ENCODE data around the gene NUDT6.

Gene NUDT6

DNA sequence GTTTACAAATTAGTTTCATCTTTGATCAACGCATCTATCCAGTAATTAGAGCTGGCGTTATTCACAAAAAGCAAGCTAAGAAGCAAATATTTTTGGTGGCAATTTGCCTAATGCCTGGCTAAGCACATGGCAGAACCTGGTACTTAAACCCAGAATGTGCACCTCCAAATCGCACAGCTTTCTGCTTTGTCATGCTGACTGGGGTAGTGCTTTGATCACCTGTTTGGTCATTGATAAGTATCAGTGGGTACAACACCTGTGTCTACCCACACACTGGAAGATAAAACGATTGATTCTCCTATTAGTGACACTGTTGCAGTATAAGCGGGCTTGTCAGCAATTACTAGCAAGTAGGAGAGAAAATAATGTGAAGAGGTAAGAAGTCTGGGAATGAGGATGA lies 1.9 kb downstream of the NUDT6 start:
- in situ Hi-C loops (cut with HindIII; ENCODE audit: low sequenced_read_pairs), result no loop called here
- no peak for DNase-seq (ENCODE audit: low read depth)
- no peak overlapping the region for H3K4me3 ChIP-seq (ENCODE audit: low read depth, low read length)
- TF ChIP-seq, protein P1, sequence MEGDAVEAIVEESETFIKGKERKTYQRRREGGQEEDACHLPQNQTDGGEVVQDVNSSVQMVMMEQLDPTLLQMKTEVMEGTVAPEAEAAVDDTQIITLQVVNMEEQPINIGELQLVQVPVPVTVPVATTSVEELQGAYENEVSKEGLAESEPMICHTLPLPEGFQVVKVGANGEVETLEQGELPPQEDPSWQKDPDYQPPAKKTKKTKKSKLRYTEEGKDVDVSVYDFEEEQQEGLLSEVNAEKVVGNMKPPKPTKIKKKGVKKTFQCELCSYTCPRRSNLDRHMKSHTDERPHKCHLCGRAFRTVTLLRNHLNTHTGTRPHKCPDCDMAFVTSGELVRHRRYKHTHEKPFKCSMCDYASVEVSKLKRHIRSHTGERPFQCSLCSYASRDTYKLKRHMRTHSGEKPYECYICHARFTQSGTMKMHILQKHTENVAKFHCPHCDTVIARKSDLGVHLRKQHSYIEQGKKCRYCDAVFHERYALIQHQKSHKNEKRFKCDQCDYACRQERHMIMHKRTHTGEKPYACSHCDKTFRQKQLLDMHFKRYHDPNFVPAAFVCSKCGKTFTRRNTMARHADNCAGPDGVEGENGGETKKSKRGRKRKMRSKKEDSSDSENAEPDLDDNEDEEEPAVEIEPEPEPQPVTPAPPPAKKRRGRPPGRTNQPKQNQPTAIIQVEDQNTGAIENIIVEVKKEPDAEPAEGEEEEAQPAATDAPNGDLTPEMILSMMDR (IDR thresholded peaks at IDR 0.05; ENCODE audit: low read depth, low read length, missing control alignments), result no peak

DNA sequence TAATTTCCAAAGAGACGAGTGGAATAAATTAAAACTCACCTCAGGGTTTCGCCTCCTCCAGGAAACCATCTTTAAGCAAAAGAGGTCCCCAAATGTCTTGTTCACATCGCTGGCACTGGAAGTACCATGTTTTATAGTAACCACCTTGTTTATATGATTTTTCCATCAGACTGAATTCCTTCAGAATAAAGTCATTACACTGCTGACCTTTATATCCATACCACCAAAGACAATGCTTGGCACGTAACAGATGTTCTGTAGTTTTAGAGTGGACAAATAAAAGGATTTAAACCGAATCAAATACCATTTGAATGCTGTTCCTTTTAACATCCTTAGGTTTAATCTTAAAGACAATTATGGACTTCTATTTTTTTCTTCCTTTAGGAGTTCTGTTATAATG lies 4.7 kb downstream of the NUDT6 start:
- DNase-seq (ENCODE audit: low read depth), result no peak
- H3K4me3 ChIP-seq (ENCODE audit: low read depth, low read length), result no peak overlapping the region
- in situ Hi-C loops (cut with HindIII; ENCODE audit: low sequenced_read_pairs), result no loop called here
- TF ChIP-seq, protein P1 (IDR thresholded peaks at IDR 0.05; ENCODE audit: low read depth, low read length, missing control alignments), result no peak

DNA sequence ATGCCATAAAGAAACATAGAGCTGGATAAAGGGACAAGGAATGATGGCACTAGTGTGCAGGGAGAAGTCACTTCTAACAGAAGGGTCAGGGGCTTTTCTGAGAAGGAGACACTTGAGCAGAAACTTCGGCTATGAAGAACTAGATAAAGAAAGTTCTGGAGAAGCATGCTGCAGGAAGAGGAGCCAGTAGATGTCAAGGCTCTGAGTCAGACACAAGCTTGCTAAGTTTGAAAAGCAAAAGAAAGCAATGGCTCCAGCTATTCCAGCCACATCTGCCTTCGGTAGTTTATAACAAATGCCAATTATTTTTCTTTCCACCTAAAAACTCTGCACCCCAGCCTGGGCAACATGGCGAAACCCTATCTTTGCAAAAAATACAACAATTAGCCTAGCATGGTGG lies 7.5 kb downstream of the NUDT6 start:
- in situ Hi-C loops (cut with HindIII; ENCODE audit: low sequenced_read_pairs), result no loop called here
- H3K4me3 ChIP-seq (ENCODE audit: low read depth, low read length), result no peak overlapping the region
- TF ChIP-seq, protein P1 (IDR thresholded peaks at IDR 0.05; ENCODE audit: low read depth, low read length, missing control alignments), result no peak
- no peak for DNase-seq (ENCODE audit: low read depth)

DNA sequence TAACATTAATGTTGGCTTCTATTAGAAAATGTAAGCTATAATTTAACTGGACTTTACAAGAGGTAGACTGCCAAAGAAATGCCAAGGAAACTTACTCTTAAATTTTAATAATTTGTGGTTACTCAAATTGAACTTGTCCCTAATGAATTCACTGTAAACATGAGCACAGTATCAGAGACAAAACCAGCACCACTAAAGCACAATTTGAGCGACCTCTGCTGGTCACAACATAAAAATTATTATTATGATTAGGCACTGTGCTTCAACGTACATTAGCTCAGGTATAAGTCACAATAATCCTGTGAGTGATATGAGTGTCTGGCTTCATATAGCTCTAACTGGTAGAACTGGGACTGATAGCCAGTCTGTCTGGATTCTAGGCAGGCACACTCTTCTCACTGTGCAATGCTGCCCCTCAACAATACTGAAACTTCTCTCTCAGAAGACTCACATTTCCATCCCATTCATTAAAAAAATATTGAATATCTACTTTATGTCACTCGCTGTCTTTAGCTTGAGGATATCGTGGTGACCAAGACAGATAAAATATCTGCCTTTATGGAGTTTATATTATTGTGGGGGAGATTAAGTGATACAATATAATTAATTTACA lies 8.0 kb downstream of the NUDT6 start:
- no peak for DNase-seq (ENCODE audit: low read depth)
- in situ Hi-C loops (cut with HindIII; ENCODE audit: low sequenced_read_pairs), result no loop called here
- H3K4me3 ChIP-seq (ENCODE audit: low read depth, low read length), result no peak overlapping the region
- TF ChIP-seq, protein P1 (IDR thresholded peaks at IDR 0.05; ENCODE audit: low read depth, low read length, missing control alignments), result peak; percentile 46

DNA sequence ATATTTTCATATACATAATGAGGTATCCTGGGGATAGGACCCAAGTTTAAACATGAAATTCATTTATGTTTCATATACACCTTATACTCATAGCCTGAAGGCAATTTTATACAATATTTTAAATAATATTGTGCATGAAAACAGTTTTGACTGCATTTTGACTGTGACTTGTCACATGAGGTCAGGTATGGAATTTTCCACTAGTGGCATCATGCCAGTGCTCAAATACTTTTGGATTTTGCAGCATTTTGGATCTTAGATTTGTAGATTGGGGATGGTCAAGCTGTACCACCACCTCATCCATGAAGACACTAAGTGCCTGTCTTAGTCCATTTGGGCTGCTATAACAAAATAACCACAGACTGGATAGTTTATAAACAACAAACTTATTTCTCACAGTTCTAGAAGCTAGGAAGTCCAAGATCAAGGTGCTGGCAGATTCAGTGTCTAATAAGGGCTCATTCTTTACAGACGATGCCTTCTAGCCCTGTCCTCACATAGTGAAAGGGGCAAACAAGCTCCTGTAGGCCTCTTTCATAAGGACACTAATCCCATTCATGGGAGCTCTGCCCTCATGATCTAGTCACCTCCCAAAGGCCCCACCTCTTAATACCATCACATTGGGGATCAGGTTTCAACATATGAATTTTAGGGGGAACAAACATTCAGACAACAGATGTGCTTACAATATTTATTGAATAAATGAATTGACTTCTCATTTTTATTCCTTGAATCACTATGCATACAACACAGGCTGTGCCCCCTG lies 9.4 kb downstream of the NUDT6 start:
- in situ Hi-C loops (cut with HindIII; ENCODE audit: low sequenced_read_pairs), result no loop called here
- no peak for DNase-seq (ENCODE audit: low read depth)

DNA sequence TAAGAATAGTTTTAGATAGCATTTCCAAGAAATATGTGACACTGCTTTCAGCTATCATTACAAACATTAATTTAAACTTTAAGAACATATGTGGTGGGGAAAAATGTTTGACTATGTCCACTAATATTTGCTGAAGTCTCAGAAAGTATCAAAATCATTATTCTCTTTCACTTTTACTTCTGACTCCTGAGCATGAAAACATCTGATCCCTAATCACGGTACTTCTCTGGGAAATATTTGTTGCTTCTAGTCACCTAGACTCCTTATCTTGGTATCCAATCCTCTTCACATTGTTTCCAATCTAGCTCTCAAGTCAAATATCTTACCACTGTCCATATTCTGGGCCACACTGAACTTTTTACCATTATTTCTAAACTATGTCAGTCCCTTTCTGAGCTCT lies 10.8 kb downstream of the NUDT6 start:
- in situ Hi-C loops (cut with HindIII; ENCODE audit: low sequenced_read_pairs), result no loop called here
- no peak for DNase-seq (ENCODE audit: low read depth)
- TF ChIP-seq, protein P1 (IDR thresholded peaks at IDR 0.05; ENCODE audit: low read depth, low read length, missing control alignments), result no peak

More for the DNA sequence above, 9.4 kb downstream of the NUDT6 start:
- TF ChIP-seq, protein P1 (IDR thresholded peaks at IDR 0.05; ENCODE audit: low read depth, low read length, missing control alignments), result no peak
- H3K4me3 ChIP-seq (ENCODE audit: low read depth, low read length), result no peak overlapping the region

More for the DNA sequence above, 10.8 kb downstream of the NUDT6 start:
- H3K4me3 ChIP-seq (ENCODE audit: low read depth, low read length), result no peak overlapping the region
